Measurements from ENCODE around the gene VSIG4.

GRCh38 chrX:66064261-66064660 is 24.4 kb upstream of the VSIG4 start:
- TF ChIP-seq POLR2AphosphoS5 (IDR thresholded peaks at IDR 0.05; ENCODE audit: low read depth, low read length) (no peak), TEAD4 (IDR thresholded peaks at IDR 0.05; ENCODE audit: borderline replicate concordance, insufficient read depth) (no peak), CTCF (IDR thresholded peaks at IDR 0.05) (no peak), RCOR1 (IDR thresholded peaks at IDR 0.05; ENCODE audit: low read length) (no peak), PBX3 (IDR thresholded peaks at IDR 0.05) (no peak), REST (IDR thresholded peaks at IDR 0.05; ENCODE audit: low read depth, low read length) (no peak), TAF1 (IDR thresholded peaks at IDR 0.05; ENCODE audit: borderline replicate concordance, low read depth, low read length) (no peak), ZBTB33 (IDR thresholded peaks at IDR 0.05; ENCODE audit: borderline replicate concordance, low read depth) (no peak), CHD2 (IDR thresholded peaks at IDR 0.05; ENCODE audit: low read length, partially characterized antibody) (no peak), EP300 (IDR thresholded peaks at IDR 0.05; ENCODE audit: borderline replicate concordance in 1 of 2, low read depth in 1 of 2, low read length in 1 of 2) (no peak), TCF12 (IDR thresholded peaks at IDR 0.05) (no peak)

All from SK-N-SH (cell line).